GM21786 (cell line): ENCODE data around the gene PLCB3.
A peak's percentile ranks its signal among the peaks of the same experiment; 100 is the strongest.

Experiments used
- ATAC-seq: cut with Tn5 transposase; IDR thresholded peaks from one replicate; pipeline ENCODE4 v1.9.1; 2021; ENCODE audit not compliant: unreplicated experiment

The PLCB3 gene

GRCh38 chr11:64251016-64251752 is at the start of gene PLCB3:
PLCB3 (plus strand) TSS chr11:64251530; CDS start chr11:64251650, 120 bp downstream.
- ATAC-seq, result no peak

- ATAC-seq, result no peak
Observed at GRCh38 chr11:64201543-64201942, 49.8 kb upstream of the PLCB3 start.

- no peak for ATAC-seq
Observed at GRCh38 chr11:64202992-64203391, 48.3 kb upstream of the PLCB3 start.

GRCh38 chr11:64203421-64204079 is 47.8 kb upstream of the PLCB3 start:
- ATAC-seq, result no peak

GRCh38 chr11:64204080-64204440 is 47.3 kb upstream of the PLCB3 start:
- no peak for ATAC-seq

- no peak for ATAC-seq
Observed at GRCh38 chr11:64204464-64204989, 46.8 kb upstream of the PLCB3 start.

GRCh38 chr11:64206457-64207255 is 44.7 kb upstream of the PLCB3 start, which contains the start of gene FERMT3:
FERMT3 (plus strand) TSS chr11:64206721; CDS start chr11:64207365, 644 bp downstream.
- no peak for ATAC-seq

- peak; percentile 66 for ATAC-seq
Observed at GRCh38 chr11:64207256-64208085, 43.9 kb upstream of the PLCB3 start.

- ATAC-seq, result no peak
Observed at GRCh38 chr11:64208086-64208795, 43.1 kb upstream of the PLCB3 start.

- no peak for ATAC-seq
Observed at GRCh38 chr11:64208796-64209562, 42.4 kb upstream of the PLCB3 start.

GRCh38 chr11:64209563-64209843 is 41.8 kb upstream of the PLCB3 start:
- no peak for ATAC-seq

- ATAC-seq, result no peak
Observed at GRCh38 chr11:64210301-64211020, 40.9 kb upstream of the PLCB3 start.

- ATAC-seq, result no peak
Observed at GRCh38 chr11:64211181-64211872, 40.0 kb upstream of the PLCB3 start.

GRCh38 chr11:64216879-64217278 is 34.5 kb upstream of the PLCB3 start:
- ATAC-seq, result no peak

GRCh38 chr11:64218628-64219353 is 32.5 kb upstream of the PLCB3 start:
- no peak for ATAC-seq

- no peak for ATAC-seq
Observed at GRCh38 chr11:64219354-64219684, 32.0 kb upstream of the PLCB3 start.

GRCh38 chr11:64219755-64220154 is 31.6 kb upstream of the PLCB3 start:
- ATAC-seq, result no peak

GRCh38 chr11:64220271-64220670 is 31.1 kb upstream of the PLCB3 start:
- no peak for ATAC-seq
